Transverse colon (tissue), 4 donors: ENCODE data around the gene GDF11.

Source experiments
- CTCF ChIP-seq, 5 experiments: fragments of 200-600 bp in 3 of 5; fragments of 450-650 bp in 2 of 5; sonication (generic) in 3 of 5; IDR thresholded peaks; 1 replicate in 2 of 5; 2 replicates in 3 of 5; pipeline ENCODE4 v1.5.1; 2016 to 2017; ENCODE audit warnings: antibody characterized with exemption in 5 of 5, inconsistent platforms in 3 of 5, mild to moderate bottlenecking in 2 of 5, moderate library complexity in 1 of 5
- EP300 ChIP-seq: sonication (generic); formaldehyde crosslinking; IDR thresholded peaks from one replicate; pipeline ENCODE4 v1.6.1; 2017; ENCODE audit warnings: antibody characterized with exemption, low read depth
- POLR2A ChIP-seq: fragments of 450-650 bp; IDR thresholded peaks from one replicate; pipeline ENCODE4 v1.6.1; 2016; ENCODE audit warnings: antibody characterized with exemption, mild to moderate bottlenecking, moderate library complexity
- POLR2AphosphoS5 ChIP-seq, 3 donors: sonication (generic); formaldehyde crosslinking; IDR thresholded peaks; one replicate each; pipeline ENCODE4 v1.6.1; 2016; ENCODE audit warnings: antibody characterized with exemption in 3 of 3

- TF ChIP-seq CTCF (IDR thresholded peaks at IDR 0.05) (no peak), POLR2A (no peak), EP300 (no peak), POLR2AphosphoS5 (IDR thresholded peaks at IDR 0.05) (no peak)
Measured at GRCh38 chr12:55789171-55789570, 46.2 kb downstream of the GDF11 start.
